ENCODE measurements around the gene CYB5D1. TPM values are rescaled to one million over a fixed set of nuclear protein-coding genes. Genes with fewer than 3 reads are reported as not detected.
A peak's percentile ranks its signal among the peaks of the same experiment; 100 is the strongest.
"Not testable (repeated sequence)": the region's sequence is repeated elsewhere in the genome, so short reads cannot be mapped to it uniquely, and the experiment has no call there.

CYB5D1 gene, protein sequence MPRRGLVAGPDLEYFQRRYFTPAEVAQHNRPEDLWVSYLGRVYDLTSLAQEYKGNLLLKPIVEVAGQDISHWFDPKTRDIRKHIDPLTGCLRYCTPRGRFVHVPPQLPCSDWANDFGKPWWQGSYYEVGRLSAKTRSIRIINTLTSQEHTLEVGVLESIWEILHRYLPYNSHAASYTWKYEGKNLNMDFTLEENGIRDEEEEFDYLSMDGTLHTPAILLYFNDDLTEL
- 8.5 and 10.0 TPM in 2 replicates for total RNA-seq (2014; rRNA removed; shearing (Covaris generic))

- DNase-seq (ENCODE audit: low spot score): peak; percentile 97
- in situ Hi-C loops (cut with HindIII; ENCODE audit: low sequenced_read_pairs): no loop called here
Measured at GRCh38 chr17:7857713-7858521, at the start of gene CYB5D1. CYB5D1 (plus strand) TSS chr17:7858003; CDS start chr17:7858135, 132 bp downstream.

GRCh38 chr17:7809086-7809790 is 48.6 kb upstream of the CYB5D1 start:
- no peak for DNase-seq (ENCODE audit: low spot score)

DNA sequence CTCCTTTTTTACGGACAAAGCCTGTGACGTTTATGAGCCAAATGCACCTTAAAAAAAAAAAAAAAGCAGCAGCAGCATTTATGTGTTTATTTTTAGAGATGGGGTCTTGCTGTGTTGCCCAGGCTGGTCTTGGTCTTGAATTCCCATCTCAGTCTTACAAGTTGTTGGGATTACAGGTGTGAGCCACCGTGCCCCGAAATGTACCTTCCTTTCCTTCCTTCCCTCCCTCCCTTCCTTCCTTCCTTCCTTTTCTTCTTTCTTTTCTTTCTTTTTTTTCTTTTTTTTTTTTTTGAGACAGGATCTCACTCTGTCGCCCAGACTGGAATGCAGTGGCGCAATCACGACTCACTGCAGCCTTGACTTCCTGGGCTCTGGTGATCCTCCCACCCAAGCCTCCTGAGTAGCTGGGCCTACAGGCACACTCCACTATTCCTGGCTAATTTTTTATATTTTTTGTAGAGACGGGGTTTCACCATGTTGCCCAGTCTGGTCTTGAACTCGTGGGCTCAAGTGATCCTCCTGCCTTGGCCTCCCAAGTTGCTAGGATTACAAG is 47.9 kb upstream of the CYB5D1 start:
- DNase-seq (ENCODE audit: low spot score); in situ Hi-C loops (cut with HindIII; ENCODE audit: low sequenced_read_pairs): not testable (repeated sequence)

More at GRCh38 chr17:7809086-7809790, 48.6 kb upstream of the CYB5D1 start:
- in situ Hi-C loops (cut with HindIII; ENCODE audit: low sequenced_read_pairs): no loop called here

DNA sequence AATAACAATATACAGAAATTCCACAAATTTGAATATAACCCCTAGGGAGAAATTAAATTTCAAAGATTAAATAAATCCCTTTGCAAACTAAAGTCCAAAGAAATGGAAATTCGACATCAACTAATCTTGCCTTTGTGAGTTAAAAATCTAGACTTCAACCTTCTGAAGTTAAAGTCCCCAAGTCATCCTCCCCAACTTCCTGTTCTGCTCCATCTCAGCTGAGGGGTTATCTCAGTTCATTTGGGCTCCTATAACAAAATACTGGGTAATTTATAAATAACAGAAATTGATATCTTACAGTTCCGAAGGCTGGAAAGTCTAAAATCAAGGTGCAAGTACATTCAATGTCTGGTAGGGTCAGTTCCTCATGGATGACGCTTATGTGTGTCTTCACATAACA is 46.6 kb upstream of the CYB5D1 start:
- in situ Hi-C loops (cut with HindIII; ENCODE audit: low sequenced_read_pairs): no loop called here
- DNase-seq (ENCODE audit: low spot score): no peak

- in situ Hi-C loops (cut with HindIII; ENCODE audit: low sequenced_read_pairs): no loop called here
- no peak for DNase-seq (ENCODE audit: low spot score)
Measured at GRCh38 chr17:7814969-7815368, 42.8 kb upstream of the CYB5D1 start.

DNA sequence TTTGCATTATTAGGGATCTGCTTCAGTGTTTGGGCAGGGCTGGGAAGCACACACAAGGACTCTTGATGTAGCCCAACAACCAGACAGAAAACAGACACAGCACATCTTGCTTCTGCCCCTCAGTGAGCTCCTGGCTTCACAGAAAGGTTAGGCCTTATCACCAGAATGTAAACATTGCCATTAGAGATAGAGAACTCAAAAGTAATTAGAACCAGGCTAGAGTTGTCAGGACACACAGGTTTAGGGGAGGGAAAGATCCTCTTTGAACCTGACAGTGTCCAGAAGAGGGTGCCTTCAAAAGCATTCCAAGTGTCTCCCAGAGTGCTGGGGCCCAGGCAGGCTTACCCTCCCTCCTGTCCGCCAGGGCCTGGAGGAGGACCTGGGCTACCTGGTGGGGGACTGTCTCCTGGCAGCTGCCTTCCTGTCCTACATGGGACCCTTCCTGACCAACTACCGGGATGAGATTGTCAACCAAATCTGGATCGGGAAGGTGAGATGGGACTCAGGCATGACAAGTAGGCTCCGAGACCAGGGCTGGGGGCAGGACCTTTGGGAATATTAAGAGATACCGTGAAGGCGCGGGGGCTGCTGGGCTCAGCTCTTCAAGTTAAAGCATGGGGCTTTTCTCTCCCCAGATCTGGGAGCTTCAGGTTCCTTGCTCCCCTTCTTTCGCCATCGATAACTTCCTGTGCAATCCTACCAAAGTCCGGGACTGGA is 40.7 kb upstream of the CYB5D1 start:
- DNase-seq (ENCODE audit: low spot score): no peak
- in situ Hi-C loops (cut with HindIII; ENCODE audit: low sequenced_read_pairs): no loop called here

- in situ Hi-C loops (cut with HindIII; ENCODE audit: low sequenced_read_pairs): no loop called here
- no peak for DNase-seq (ENCODE audit: low spot score)
Measured at GRCh38 chr17:7817643-7817964, 40.2 kb upstream of the CYB5D1 start.

DNA sequence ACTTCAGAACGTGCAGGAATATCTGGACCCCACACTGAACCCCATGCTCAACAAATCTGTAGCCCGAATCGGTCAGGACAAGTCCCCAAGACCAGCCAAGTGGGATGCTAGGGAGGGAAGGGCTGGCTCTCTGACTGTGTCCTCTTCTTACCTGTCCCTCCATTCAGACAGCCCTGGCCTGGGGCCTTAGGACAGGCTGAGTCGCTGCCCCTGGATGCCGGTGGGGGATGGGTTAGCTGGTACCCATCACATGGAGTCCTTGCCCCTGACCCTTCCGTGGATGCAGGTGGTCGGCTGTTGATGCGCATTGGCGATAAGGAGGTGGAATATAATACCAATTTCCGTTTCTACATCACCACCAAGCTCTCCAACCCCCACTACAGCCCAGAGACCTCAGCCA is 39.8 kb upstream of the CYB5D1 start:
- in situ Hi-C loops (cut with HindIII; ENCODE audit: low sequenced_read_pairs): no loop called here
- DNase-seq (ENCODE audit: low spot score): no peak

GRCh38 chr17:7818746-7819645 is 38.8 kb upstream of the CYB5D1 start:
- DNase-seq (ENCODE audit: low spot score): no peak

DNA sequence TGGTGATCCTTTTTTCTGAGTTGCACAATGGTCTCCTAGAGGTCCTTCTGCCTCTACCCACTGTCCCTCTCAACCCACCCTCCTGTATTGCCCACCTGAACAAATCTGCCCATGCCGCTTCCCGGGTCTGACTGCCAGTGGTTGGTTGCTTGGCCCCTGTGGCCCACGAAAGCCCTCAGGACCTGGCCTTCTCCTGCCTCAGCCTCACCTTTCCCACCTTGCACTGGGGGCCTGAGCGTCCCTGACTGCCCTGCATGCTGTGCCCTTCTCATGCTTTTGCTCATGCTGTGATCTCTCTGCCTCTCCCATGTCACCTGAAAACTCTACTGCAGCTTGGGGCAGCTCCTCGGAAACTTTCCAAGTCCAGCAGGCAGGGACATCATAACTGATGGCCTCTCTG is 37.6 kb upstream of the CYB5D1 start:
- in situ Hi-C loops (cut with HindIII; ENCODE audit: low sequenced_read_pairs): no loop called here
- DNase-seq (ENCODE audit: low spot score): no peak

More at GRCh38 chr17:7818746-7819645, 38.8 kb upstream of the CYB5D1 start:
- in situ Hi-C loops (cut with HindIII; ENCODE audit: low sequenced_read_pairs): no loop called here

GRCh38 chr17:7822126-7822525 is 35.7 kb upstream of the CYB5D1 start:
- no peak for DNase-seq (ENCODE audit: low spot score)
- in situ Hi-C loops (cut with HindIII; ENCODE audit: low sequenced_read_pairs): no loop called here

GRCh38 chr17:7823581-7824001 is 34.2 kb upstream of the CYB5D1 start:
- in situ Hi-C loops (cut with HindIII; ENCODE audit: low sequenced_read_pairs): no loop called here
- peak; percentile 6 for DNase-seq (ENCODE audit: low spot score)

GRCh38 chr17:7824021-7824924 is 33.5 kb upstream of the CYB5D1 start:
- in situ Hi-C loops (cut with HindIII; ENCODE audit: low sequenced_read_pairs): no loop called here
- peak; percentile 75 for DNase-seq (ENCODE audit: low spot score)

DNA sequence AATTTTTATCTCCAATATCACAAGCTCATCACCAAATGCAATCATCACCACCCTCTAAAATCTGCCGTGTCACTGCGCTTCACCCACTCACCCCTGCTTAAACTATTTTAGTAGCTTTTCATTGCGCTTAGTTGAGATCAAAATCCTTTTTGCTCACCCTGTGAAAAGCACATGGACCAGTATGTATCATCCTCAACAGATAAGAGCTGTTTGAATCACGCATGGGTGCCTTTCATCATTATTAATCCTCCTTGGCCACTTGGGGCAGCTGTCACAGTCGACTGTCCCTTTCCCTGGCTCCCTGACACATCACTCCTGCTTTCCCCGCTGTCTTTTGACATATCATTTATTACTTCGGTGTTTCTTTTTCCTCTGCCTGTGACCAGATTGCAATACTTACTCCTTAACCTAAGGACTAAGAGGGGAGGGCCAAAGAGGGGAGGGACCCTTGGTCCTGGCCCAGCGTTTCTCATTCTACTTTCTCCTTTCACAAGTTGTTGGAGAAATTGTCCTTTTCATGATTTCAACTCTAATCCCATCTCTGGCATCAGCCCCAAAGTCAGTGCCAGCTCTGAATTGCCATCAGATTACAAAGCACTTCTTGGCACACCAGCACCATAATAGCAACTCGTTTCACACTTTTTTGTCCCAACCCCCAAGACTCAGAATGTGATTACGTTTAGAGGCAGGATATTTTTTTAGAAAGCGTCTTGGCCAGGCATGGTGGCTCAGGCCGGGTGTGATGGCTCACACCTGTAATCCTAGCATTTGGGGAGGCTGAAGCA is 32.4 kb upstream of the CYB5D1 start:
- DNase-seq (ENCODE audit: low spot score): peak; percentile 84
- in situ Hi-C loops (cut with HindIII; ENCODE audit: low sequenced_read_pairs): no loop called here

- in situ Hi-C loops (cut with HindIII; ENCODE audit: low sequenced_read_pairs): no loop called here
- no peak for DNase-seq (ENCODE audit: low spot score)
Measured at GRCh38 chr17:7830616-7831015, 27.2 kb upstream of the CYB5D1 start.

- in situ Hi-C loops (cut with HindIII; ENCODE audit: low sequenced_read_pairs): no loop called here
Measured at GRCh38 chr17:7831233-7831632, 26.6 kb upstream of the CYB5D1 start.

DNA sequence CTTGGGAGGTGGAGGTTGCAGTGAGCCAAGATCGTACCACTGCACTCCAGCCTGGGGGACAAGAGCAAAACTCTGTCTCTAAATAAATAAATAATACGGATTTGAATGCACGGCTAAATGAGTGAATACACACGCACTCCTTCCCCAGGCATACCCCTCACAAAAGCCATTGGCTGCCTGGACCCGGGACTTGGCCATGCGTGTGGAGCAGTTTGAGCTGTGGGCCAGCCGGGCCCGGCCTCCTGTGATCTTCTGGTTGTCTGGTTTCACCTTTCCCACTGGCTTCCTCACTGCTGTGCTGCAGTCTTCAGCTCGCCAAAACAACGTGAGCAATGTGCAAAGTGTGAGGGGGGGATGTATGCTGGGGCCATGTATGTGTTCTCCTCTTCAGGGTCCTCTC is 25.4 kb upstream of the CYB5D1 start:
- in situ Hi-C loops (cut with HindIII; ENCODE audit: low sequenced_read_pairs): no loop called here
- no peak for DNase-seq (ENCODE audit: low spot score)

More at GRCh38 chr17:7831233-7831632, 26.6 kb upstream of the CYB5D1 start:
- no peak for DNase-seq (ENCODE audit: low spot score)
